ENCODE measurements around the gene KLHL18. TPM values are rescaled to one million over a fixed set of nuclear protein-coding genes. Genes with fewer than 3 reads are reported as not detected.
"Not testable (repeated sequence)": the region's sequence is repeated elsewhere in the genome, so short reads cannot be mapped to it uniquely, and the experiment has no call there.

Gene KLHL18
- total RNA-seq, 1 experiment from 2014 or later, result 12.1 TPM

DNA sequence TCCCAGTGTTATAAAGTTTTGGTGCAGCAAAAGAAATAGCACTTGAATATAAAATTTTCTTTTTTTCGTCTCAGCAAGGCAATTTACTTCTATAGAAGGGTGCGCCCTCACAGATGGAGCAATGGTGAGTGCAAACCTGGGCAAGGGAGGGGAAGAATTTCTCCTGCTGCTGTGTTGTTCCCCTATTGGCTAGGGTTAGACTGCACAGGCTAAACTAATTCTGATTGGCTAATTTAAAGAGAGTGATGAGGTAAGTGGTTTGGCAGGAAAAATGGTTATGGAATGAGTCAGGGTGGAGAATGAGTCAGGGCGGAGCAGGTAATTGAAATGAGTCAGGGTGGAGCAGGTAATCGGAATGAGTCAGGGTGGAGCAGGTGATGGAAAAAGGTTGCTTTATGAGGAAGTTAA, 77.4 kb downstream of the KLHL18 start:
- peak; percentile 47 for DNase-seq (ENCODE audit: low spot score)

DNA sequence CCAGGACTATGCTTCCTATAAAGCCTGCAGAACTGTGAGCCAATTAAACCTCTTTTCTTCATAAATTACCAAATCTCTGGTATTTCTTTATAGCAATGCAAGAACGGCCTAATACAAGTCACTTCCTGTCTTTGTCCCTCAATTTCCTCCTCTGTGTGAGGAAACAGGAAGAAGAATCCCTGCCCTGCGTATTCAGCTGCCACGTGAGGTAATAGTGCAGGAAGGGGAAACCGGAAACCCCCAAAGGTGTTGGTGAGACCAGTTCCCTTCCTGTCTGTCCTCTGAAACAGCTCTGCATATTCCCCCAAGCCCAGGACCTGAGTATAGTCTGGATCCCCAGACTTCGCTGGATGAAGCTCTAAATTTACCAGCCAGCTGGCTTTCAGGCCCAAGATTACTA, 80.0 kb downstream of the KLHL18 start:
- no peak for DNase-seq (ENCODE audit: low spot score)

DNA sequence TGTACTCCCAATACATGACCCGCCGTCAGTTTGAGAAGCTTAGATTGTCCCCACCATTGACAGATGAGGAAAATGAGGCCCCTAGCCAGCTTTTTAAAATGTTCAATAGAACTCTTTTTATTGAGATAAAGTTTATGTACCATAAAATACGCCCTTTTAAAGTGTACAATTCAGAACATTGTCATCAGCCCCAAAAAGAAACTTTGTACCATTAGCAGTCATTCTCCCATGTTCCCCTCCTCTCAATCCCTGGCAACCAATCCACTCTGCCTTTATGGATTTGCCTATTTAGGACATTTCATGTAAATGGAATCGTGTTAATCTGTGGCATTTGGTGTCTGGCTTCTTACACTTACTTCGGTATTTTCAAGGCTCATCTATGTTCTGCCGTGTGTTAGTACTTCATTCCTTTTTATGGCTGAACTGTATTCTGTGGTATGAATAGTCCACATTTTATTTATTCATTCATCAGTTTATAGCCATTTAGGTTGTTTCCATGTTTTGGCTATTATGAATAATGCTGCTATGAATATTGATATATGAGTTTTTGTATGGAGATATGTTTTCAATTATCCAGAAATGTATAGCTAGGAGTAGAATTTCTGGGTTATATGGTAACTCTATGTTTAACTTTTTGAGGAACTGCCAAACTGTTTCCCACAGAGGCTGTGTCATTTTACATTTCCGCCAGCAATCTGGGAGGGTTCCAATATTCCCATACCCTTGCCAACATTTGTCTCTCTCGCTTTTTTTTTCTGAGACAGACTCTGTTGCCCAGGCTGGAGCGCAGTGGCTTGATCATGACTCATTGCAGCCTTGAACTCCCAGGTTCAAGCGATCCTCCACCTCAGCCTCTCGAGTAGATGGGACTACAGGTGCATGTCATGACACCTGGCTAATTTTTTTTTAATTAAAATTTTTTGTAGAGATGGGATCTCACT, 82.7 kb downstream of the KLHL18 start:
- peak; percentile 52 for DNase-seq (ENCODE audit: low spot score)

DNA sequence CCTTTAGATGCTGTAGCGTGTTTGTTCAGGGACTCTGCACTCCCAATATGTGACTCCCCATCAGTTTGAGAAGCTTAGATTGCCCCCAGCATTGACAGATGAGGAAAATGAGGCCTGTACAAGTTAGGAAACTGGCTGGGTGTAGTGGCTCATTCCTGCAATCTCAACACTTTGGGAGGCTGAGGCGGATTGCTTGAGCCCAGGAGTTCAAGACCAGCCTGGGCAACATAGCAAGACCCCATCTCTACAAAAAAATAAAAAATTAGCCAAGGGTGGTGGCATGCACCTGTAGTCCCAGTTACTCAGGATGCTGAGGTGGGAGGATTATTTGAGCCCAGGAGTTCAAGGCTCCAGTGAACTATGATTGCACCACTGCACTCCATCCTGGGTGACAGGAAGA, 84.1 kb downstream of the KLHL18 start:
- DNase-seq (ENCODE audit: low spot score), result no peak

DNA sequence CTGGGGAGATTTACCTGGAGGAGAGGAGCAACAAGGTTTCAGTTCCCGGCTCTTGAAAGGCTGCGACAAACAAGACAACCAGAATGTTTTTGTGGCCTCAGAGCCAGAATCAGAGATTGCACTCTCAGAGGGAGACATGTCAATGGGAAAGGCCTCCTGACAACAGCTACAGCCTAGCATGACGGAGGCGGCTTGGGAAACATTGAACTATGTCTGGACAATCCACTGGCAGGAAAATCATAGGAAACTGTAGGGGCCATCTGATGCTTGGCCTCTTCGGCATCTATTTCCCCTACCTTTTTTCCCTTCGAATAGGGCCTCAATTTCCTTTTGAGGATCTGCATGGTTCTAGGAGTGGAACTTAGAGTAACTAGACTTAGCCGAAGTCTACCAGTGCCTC, 84.9 kb downstream of the KLHL18 start:
- no peak for DNase-seq (ENCODE audit: low spot score)

DNA sequence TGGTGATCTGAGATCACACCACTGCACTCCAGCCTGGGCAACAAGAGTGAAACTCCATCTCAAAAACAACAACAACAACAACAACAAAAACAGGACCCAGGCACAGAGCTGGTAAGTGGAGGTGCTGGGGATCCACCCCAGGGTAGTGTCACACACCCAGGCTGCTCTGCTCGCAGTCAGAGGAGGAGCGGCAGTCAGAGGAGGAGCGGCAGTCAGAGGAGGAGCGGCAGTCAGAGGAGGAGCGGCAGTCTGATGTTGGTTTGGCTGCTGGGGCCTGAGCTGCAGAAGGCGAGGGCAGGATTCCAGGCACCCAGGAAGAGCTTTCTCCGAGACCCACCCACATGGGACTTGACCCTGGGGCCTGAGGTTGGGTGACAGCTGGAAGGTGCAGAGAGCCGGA, 87.3 kb downstream of the KLHL18 start:
- DNase-seq (ENCODE audit: low spot score), result not testable (repeated sequence)

DNA sequence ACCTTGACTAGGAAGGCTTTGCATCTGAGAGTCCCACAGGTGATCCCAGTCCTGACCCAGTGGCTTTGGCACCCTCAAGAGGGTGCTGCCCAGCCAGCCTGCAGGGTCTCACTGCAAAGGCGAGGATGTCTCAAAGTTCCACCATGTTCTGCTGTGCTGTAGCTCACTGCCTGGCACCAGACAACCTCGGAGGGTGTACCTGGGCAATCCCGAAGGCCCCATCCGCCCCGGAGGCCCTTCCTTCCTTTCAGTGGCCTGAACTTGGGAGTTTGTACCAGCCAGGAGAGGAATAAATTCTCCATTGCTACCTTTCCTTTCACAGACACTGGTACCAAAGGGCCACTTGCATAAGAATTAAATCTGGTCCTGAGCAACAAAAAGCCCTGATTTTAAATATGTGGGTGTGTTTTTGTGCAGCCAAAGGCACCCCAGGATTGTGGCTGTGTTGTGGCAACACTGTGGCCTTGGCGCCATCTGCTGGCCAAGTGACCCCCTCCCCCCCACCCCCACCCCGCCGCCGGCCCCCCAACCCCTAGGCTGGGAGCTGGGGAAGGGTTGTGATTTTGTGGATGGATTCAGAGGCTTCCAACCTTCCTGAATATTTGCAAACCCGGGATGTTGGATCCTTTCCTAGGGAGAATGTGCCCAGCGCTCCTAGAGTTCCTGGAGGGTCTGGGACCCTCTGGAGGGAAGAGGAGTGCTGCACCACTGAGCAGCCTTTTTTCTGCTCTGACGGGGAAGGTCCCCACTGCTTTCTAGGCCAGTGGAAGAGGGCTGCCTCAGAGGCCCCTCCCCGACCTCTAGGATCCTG, 88.3 kb downstream of the KLHL18 start:
- DNase-seq (ENCODE audit: low spot score), result no peak

DNA sequence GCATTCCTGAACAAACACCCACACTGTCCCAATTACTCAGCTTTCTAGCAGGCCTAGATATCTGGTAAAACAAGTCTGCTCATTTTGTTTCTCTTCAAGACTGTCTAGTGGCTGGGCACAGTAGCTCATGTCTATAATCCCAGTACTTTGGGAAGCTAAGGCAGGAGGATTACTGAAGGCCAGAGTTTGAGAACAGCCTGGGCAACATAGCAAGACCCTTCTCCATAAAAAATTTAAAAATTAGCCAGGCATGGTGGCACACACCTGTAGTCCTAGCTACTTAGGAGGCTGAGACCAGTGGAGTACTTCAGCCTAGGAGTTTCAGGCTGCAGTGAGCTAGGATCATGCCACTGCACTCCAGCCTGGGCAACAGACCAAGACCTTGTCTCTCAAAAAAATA, 91.8 kb downstream of the KLHL18 start:
- no peak for DNase-seq (ENCODE audit: low spot score)

DNA sequence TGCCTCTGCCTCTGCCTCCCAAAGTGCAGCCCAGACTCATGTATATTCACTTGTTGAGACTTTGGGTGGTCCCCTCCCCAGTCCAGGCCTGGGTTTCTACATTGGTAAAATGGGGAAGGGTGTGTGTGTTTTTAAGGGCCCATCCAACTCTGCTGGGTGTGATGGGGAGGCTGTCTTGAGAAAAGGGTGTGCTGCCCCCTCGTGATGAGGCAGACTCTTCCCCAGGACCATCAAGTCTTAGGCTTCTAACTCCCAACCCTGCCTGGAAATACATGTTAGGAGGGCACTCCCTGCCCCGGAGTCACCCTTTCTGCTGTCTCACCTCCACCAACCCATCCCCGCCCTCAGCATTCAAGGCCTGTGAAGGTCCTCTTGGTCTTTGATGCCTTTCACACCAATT, 93.6 kb downstream of the KLHL18 start:
- DNase-seq (ENCODE audit: low spot score), result no peak

DNA sequence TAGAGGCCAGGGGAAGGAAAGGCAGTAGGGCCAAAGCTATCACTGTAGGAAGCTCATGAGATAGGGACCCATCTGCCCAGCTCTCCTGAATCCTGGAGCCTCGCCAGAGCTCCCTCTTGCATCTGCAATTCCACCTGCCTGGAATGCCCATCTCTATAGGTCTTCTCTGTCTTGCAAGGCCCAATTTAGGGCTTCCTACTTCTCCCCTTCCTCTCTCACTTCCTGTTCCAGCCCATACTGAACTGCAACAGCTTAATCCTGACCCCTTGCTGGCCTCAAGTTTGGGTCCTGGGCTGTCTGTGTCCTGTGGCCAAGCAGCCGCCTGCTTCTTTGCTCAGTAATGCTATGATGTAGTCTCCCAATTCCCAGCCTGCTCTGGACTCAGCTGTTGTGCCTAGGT, 94.4 kb downstream of the KLHL18 start:
- DNase-seq (ENCODE audit: low spot score), result no peak

DNA sequence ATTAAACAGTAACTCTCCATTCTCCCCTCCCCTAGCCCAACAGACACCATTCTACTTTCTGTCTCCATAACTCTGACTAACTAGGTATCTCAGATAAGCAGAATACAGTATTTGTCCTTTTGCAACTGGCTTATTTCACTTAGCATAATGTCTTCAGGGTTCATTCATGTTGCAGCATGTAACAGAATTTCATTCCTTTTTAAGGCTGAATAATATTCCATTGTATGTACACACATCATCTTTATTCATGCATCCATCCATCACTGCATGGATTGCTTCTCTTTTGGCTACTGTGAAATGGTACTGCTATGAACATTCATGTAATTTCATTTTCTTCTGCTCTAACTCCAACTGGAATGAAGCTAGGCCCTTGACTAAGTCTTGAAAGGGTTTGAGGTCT, 96.1 kb downstream of the KLHL18 start:
- no peak for DNase-seq (ENCODE audit: low spot score)

DNA sequence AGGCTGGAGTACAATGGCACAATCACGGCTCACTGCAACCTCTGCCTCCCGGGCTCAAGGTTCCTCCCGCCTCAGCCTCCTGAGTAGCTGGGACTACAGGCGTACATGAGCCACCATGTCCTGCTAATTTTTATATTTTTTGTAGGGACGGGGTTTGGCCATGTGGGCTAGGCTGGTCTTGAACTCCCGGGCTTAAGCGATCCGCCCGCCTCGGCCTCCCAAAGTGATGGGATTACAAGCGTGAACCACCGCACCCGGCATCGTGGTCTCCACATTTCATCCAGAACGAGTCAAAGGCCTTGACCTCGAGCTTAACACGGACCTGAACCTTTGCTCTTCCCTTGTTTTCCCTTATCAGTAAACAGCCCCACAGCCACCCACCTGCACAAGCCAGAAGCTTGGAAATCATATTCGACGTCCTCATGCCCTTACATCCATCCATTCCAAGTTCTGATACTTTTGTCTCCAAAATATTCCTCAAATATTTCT, 96.7 kb downstream of the KLHL18 start:
- no peak for DNase-seq (ENCODE audit: low spot score)

DNA sequence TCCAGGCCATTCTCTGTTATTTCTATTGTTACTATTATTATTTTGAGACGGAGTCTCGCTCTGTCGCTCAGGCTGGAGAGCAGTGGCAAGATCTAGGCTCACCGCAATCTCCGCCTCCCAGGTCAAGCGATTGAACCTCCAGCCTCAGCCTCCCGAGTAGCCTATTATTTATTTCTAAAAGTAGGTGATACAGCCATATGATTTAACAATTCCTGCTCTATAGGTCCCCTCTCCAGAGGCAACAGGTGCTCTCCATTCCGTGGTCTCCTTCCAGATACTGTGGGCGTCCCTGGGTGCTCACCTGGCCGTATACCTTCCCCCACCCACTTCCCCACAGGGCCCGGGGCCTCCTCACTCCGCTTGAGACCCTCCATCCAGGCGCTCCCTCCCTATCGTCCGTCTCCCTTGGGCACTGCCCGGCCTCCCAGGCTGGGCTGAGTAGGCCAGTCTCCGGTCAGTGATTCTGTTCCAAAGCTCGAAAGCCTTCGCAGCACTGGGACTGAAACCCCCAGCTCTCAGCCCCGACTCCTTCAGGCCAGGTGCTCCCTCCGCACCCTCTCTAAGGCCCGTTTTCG, 97.4 kb downstream of the KLHL18 start:
- no peak for DNase-seq (ENCODE audit: low spot score)

DNA sequence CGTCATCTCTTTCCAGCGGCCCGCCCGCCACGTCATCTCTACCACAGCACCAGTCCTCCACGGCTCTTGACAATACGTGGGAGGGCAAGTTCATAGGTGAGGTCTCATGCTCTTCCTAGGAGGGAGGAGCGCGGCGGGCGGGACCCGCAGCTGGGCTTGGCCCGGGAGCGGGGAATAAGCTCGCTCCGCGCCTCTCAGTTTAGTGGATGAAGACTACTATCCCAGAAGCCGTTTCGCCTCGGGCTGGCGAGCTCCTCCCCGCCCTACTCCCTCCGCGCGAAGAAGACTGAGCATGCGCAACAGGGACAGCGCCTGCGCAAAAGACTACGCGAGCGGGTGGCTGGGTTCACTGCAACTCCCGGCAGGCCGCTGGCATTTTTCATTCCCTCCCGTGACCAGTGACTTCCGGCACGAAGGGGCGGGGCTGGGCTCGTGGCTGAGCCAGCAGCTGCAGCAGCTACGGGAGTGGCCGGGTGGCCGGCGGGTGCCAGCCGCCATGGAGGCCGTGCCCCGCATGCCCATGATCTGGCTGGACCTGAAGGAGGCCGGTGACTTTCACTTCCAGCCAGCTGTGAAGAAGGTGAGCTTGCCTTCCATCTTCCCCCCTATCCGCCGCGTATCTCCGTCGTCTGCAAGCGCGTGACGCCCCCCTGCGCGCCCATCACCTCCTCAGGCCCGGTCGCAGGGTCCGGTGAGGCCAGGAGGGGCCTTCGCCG, 98.0 kb downstream of the KLHL18 start, which contains the start of gene PTPN23:
TSS of gene PTPN23 (plus strand) at position 421 of the 716 bp plus-strand sequence. CDS start at position 497, 76 bp downstream.
- DNase-seq (ENCODE audit: low spot score), result peak; percentile 97

DNA sequence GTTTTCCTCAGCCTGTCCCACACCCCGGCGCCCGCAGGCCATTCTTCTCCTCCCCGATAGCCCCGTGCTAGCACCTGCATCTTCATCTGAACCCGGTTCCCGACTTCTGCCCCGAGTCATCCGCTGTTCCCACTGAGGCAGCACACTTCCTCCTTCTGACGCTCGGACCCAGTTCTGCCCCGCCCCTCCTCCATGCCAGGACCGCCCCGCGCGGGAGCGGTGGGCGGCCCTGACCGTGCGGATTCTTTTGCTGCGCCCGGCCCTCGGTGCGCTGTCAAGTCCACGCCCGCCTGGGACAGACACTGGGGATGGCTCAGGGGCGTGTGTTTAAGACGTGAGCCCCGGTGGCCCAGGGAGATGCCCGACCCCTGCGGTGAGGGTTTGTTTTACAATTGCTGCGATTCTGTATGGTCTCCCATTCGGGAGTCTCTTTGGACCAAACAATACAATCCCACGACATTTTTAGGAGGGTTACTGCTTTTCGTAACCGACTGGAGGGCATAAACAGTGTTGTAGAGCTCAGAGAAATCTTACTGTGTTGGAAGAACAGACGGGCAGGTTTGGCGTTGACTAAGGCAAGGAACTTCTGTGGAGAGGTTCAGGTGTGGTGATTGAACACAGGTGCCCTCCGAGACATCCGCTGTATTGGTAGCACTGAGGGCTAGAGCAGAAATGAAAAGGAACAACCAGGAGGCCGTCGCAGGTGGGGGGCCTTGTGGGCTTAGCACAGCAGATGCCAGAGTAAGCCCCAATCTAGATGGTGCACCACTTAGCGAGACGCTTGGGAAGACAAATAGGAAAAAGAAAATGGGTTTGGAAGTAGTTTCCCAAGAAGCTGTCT, 98.8 kb downstream of the KLHL18 start:
- peak; percentile 54 for DNase-seq (ENCODE audit: low spot score)

DNA sequence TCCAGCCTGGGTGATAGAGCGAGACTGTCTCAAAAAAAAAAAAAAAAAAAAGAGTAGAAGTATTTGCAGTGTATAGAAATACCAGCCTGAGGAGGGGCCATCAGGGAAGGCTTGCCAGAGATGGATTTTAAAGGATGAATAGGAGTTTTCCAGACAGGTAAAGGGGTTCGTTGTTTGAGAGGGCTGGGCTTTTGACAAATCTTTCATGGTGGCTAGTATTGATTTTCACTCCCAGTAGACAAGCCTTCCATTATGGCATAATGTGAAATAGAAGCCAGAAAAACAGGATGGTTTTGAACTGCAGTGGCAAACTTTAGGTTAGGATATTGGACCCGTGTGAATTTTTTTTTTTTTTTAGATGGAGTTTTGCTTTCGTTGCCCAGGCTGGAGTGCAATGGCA, 101.7 kb downstream of the KLHL18 start:
- no peak for DNase-seq (ENCODE audit: low spot score)

DNA sequence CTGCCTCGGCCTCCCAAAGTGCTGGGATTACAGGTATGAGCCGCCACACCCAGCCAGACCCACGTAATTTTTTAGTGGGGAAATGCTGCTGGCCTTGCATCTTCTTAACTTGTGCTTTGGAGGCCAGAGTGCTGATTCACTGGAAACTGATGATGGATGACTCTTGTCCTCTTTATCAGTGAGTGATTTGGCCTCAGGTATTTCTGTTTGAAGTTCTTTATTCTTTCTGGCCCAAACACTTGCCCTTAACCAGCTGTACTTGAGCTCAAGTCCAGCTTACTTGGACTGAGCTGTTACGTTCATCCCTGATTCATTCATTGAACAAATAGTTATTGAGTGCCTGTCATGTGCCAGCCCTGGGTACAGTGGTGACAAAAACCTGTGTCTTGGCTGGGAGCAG, 102.3 kb downstream of the KLHL18 start:
- DNase-seq (ENCODE audit: low spot score), result peak; percentile 36

DNA sequence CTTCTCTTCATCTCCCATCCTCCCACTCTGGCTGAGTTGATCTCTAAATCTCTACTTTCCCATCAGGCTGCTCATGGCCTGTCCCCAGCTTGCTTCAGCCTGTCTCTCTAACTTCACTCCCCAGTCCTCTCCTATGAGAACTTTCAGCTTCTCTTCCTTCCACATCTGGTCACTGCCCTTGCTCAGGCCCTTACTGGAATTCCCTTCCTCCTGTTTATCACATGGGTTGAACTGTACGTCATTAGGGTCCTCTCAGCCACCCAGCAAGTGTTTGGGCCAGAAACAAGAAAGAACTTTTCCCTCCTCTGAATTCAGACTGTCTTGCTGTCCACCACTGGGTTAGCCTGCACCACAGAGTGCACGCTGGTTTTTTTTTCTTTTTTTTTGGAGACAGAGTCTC, 103.1 kb downstream of the KLHL18 start:
- DNase-seq (ENCODE audit: low spot score), result no peak

DNA sequence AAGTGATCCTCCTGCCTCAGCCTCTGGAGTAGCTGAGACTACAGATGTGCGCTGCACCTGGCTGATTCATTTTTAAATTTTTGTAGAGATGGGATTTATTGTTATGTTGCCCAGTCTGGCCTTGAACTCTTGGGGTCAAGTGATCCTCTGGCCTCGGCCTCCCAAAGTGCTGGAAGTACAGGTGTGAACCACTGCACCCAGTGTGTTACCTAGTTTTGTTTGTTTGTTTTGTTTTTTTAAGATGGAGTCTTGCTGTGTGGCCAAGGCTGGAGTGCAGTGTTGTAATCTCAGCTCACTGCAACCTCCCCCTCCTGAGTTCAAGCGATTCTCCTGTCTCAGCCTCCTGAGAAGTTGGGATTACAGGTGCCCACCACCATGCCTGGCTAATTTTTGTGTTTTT, 110.2 kb downstream of the KLHL18 start:
- no peak for DNase-seq (ENCODE audit: low spot score)

DNA sequence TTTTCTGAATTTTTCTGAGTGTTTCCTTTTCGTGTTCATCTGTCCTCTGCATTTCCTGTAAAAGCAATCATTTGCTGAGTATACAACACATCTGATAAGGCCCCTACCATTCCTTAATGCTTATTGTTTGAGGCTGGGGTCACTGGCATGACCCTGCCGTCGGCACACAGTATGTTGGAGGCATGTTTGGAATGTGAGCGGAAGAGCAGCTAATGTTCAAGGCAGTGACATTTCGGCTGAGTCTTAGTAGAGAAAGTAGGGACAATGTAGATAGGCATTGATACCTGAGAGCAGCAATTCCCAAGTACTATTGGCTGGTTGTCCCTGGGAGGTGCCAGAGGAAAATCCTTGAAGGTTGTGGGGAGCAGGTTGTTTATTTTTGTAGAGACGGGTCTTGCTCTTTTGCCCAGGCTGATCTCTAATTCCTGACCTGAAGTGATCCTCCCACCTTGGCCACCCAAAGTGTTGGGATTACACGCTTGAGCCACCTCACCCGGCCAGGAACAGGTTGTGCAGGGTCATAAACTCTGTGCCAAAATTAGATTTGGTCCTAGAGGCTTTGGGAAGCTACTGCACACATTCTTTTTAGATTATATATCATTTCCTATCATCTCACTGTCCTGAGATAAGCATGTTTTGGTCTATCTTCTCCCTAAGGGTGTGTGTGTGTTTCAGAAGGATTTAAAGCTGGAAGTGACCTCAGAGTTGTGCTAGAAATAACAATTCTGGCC, 111.6 kb downstream of the KLHL18 start:
- no peak for DNase-seq (ENCODE audit: low spot score)
